H9 (cell line): ENCODE results near the gene INPP5A. TPM values are rescaled to one million over a fixed set of nuclear protein-coding genes. Genes with fewer than 3 reads are reported as not detected.

Experiments
- DNase-seq: peaks from one replicate; pipeline ENCODE4 v3.0.0-alpha.2; 2017
- H2AFZ ChIP-seq: one replicate; pipeline ENCODE4 v1.6.1; 2013; ENCODE audit warnings: mild to moderate bottlenecking, low read length, control low read depth, moderate library complexity
- H2AK5ac ChIP-seq: 2 replicates; pipeline ENCODE4 v1.6.1; 2013; ENCODE audit warnings: low read length, control low read depth, mixed read lengths; ENCODE audit not compliant: insufficient read length
- H2BK120ac ChIP-seq: one replicate; pipeline ENCODE4 v1.6.1; 2013; ENCODE audit warnings: low read depth, mild to moderate bottlenecking, low read length, control low read depth, inconsistent platforms; ENCODE audit not compliant: poor library complexity, severe bottlenecking
- H2BK12ac ChIP-seq: 2 replicates; pipeline ENCODE4 v1.6.1; 2013; ENCODE audit warnings: low read length, control low read depth, mixed read lengths, low read depth; ENCODE audit not compliant: insufficient read length
- H2BK15ac ChIP-seq: 2 replicates; pipeline ENCODE4 v1.6.1; 2013; ENCODE audit warnings: low read depth, low read length, control low read depth
- H2BK20ac ChIP-seq: one replicate; pipeline ENCODE4 v1.6.1; 2013; ENCODE audit warnings: low read depth, mild to moderate bottlenecking, low read length, control low read depth, inconsistent platforms; ENCODE audit not compliant: poor library complexity, severe bottlenecking
- H2BK5ac ChIP-seq: 2 replicates; pipeline ENCODE4 v1.6.1; 2013; ENCODE audit warnings: low read length, control low read depth, mixed read lengths; ENCODE audit not compliant: insufficient read length
- H3K14ac ChIP-seq: 2 replicates; pipeline ENCODE4 v1.6.1; 2013; ENCODE audit warnings: low read length, control low read depth; ENCODE audit not compliant: insufficient read depth
- H3K18ac ChIP-seq: 2 replicates; pipeline ENCODE4 v1.6.1; 2013; ENCODE audit warnings: low read depth, mild to moderate bottlenecking, mixed read lengths, low read length, control low read depth; ENCODE audit not compliant: insufficient read length
- H3K23ac ChIP-seq: 2 replicates; pipeline ENCODE4 v1.6.1; 2013; ENCODE audit warnings: low read length, control low read depth, mixed read lengths, low read depth; ENCODE audit not compliant: insufficient read length
- H3K23me2 ChIP-seq: 2 replicates; pipeline ENCODE4 v1.6.1; 2013; ENCODE audit warnings: low read depth, mild to moderate bottlenecking, mixed read lengths, low read length, control low read depth; ENCODE audit not compliant: insufficient read length, poor library complexity, severe bottlenecking
- H3K27ac ChIP-seq: 2 replicates; pipeline ENCODE4 v1.5.1; 2013; ENCODE audit warnings: low read length, control low read depth, mixed read lengths, low read depth; ENCODE audit not compliant: insufficient read length
- H3K27me3 ChIP-seq: 2 replicates; pipeline ENCODE4 v1.6.1; 2013; ENCODE audit warnings: low read length, control low read depth, inconsistent platforms; ENCODE audit not compliant: insufficient read depth
- H3K4ac ChIP-seq: 2 replicates; pipeline ENCODE4 v1.6.1; 2013; ENCODE audit warnings: low read depth, mild to moderate bottlenecking, control low read depth, inconsistent platforms, low read length, moderate library complexity
- H3K4me1 ChIP-seq: 2 replicates; pipeline ENCODE4 v1.6.1; 2013; ENCODE audit warnings: low read length, control low read depth, inconsistent platforms; ENCODE audit not compliant: insufficient read depth
- H3K4me2 ChIP-seq: 2 replicates; pipeline ENCODE4 v1.6.1; 2013; ENCODE audit warnings: low read length, control low read depth, mixed read lengths; ENCODE audit not compliant: insufficient read length, insufficient read depth
- H3K56ac ChIP-seq: 2 replicates; pipeline ENCODE4 v1.6.1; 2013; ENCODE audit warnings: low read depth, mild to moderate bottlenecking, mixed read lengths, low read length, control low read depth; ENCODE audit not compliant: insufficient read length
- H3K79me1 ChIP-seq: 2 replicates; pipeline ENCODE4 v1.6.1; 2013; ENCODE audit warnings: low read depth, mild to moderate bottlenecking, moderate library complexity, low read length, control low read depth, inconsistent platforms; ENCODE audit not compliant: insufficient read depth, poor library complexity, severe bottlenecking
- H3K79me2 ChIP-seq: 2 replicates; pipeline ENCODE4 v1.6.1; 2013; ENCODE audit warnings: low read length, control low read depth, inconsistent platforms; ENCODE audit not compliant: insufficient read depth
- H3K9ac ChIP-seq: 2 replicates; pipeline ENCODE4 v1.6.1; 2013; ENCODE audit warnings: low read length, control low read depth, mixed read lengths; ENCODE audit not compliant: insufficient read length; ENCODE audit errors: extremely low read depth
- H3K9me3 ChIP-seq: one replicate; pipeline ENCODE4 v1.6.1; 2013; ENCODE audit warnings: low read depth, low read length, inconsistent platforms; ENCODE audit not compliant: control insufficient read depth
- H3T11ph ChIP-seq: one replicate; pipeline ENCODE4 v1.6.1; 2013; ENCODE audit warnings: mild to moderate bottlenecking, low read length, control low read depth, inconsistent platforms
- H4K20me1 ChIP-seq: one replicate; pipeline ENCODE4 v1.6.1; 2013; ENCODE audit not compliant: control insufficient read depth, insufficient read length, insufficient read depth
- H4K5ac ChIP-seq: 2 replicates; pipeline ENCODE4 v1.6.1; 2013; ENCODE audit warnings: low read depth, mild to moderate bottlenecking, mixed read lengths, low read length, control low read depth; ENCODE audit not compliant: insufficient read length
- H4K8ac ChIP-seq: replicated peaks from 2 replicates; pipeline ENCODE4 v1.6.1; 2013; ENCODE audit warnings: low read length, control low read depth, mixed read lengths, low read depth; ENCODE audit not compliant: insufficient read length
- H4K91ac ChIP-seq: 2 replicates; pipeline ENCODE4 v1.6.1; 2013; ENCODE audit warnings: low read depth, mild to moderate bottlenecking, moderate library complexity, mixed read lengths, low read length, control low read depth; ENCODE audit not compliant: insufficient read length
- H3K27ac Mint-ChIP-seq, 3 experiments: 2 replicates in 2 of 3; 3 replicates in 1 of 3; pipeline ENCODE4 v1.8.0; 2020 to 2021; ENCODE audit warnings: mixed read lengths in 3 of 3, mild to moderate bottlenecking in 1 of 3, moderate library complexity in 1 of 3
- H3K27me3 Mint-ChIP-seq: 2 replicates; pipeline ENCODE4 v1.8.0; 2021; ENCODE audit warnings: low read depth, mild to moderate bottlenecking, moderate library complexity, mixed read lengths
- H3K36me3 Mint-ChIP-seq, 3 experiments: 2 replicates in 2 of 3; 3 replicates in 1 of 3; pipeline ENCODE4 v1.8.0; 2020 to 2021; ENCODE audit warnings: low read depth in 3 of 3, mixed read lengths in 3 of 3; ENCODE audit not compliant: insufficient read depth in 1 of 3
- H3K4me1 Mint-ChIP-seq, 2 experiments: 2 replicates each; pipeline ENCODE4 v1.8.0; 2020; ENCODE audit warnings: mixed read lengths in 2 of 2
- H3K4me3 Mint-ChIP-seq, 2 experiments: 2 replicates in 1 of 2; 3 replicates in 1 of 2; pipeline ENCODE4 v1.8.0; 2020 to 2021; ENCODE audit warnings: mild to moderate bottlenecking in 2 of 2, mixed read lengths in 2 of 2, moderate library complexity in 1 of 2
- H3K9me3 Mint-ChIP-seq, 2 experiments: 2 replicates in 1 of 2; 3 replicates in 1 of 2; pipeline ENCODE4 v1.8.0; 2020; ENCODE audit warnings: mild to moderate bottlenecking in 2 of 2, mixed read lengths in 2 of 2, moderate library complexity in 1 of 2
- CTCF ChIP-seq: fragments of 200-600 bp; sonication (generic); conservative IDR thresholded peaks from 3 replicates; pipeline ENCODE4 v1.8.0; 2021; ENCODE audit warnings: antibody characterized with exemption, mild to moderate bottlenecking
- WGBS: extraction: QIAGEN DNeasy Blood & Tissue Kit; methylation state at CpG from one replicate; pipeline ENCODE4 v1.1.7; 2013; ENCODE audit warnings: missing lambda C conversion rate, low lambda C conversion rate, mixed read lengths; ENCODE audit not compliant: insufficient read length; ENCODE audit errors: extremely low coverage; 5-methylcytosine and 5-hydroxymethylcytosine counted together
- total RNA-seq: library from RNA; stranded (reverse); gene quantifications from 2 replicates; pipeline ENCODE4 v1.2.1, GENCODE V29; 2021

The INPP5A gene
- total RNA-seq, 1 experiment from 2014 or later = 17.7 TPM

GRCh38 chr10:132512693-132513345 is 24.8 kb upstream of the INPP5A start:
- no peaks in the 10 kb centered on the region for H3K36me3 Mint-ChIP-seq
- H3K4me3 Mint-ChIP-seq = no peak overlapping the region
- peaks cover 6% of the 10 kb centered on the region for H3K23me2 ChIP-seq
- no peaks in the 10 kb centered on the region for H3K27me3 ChIP-seq
- no peak overlapping the region for H4K5ac ChIP-seq
- no peaks in the 10 kb centered on the region for H4K20me1 ChIP-seq
- peaks cover 22% of the 10 kb centered on the region for H3K27me3 Mint-ChIP-seq
- WGBS = no CpG with 5 or more reads among the region's 9 CpGs
- H2AFZ ChIP-seq = no peak overlapping the region
- H3K56ac ChIP-seq = no peak overlapping the region
- H3K23ac ChIP-seq = no peak overlapping the region
- H3K14ac ChIP-seq = no peak overlapping the region
- H2BK15ac ChIP-seq = no peak overlapping the region
- no peak overlapping the region for H2BK5ac ChIP-seq
- no peak overlapping the region for H3K4ac ChIP-seq
- no peaks in the 10 kb centered on the region; a peak in 1 of 5 replicates for H3K9me3 Mint-ChIP-seq
- no peaks in the 10 kb centered on the region for H3K9me3 ChIP-seq
- no peak overlapping the region for H3K9ac ChIP-seq
- no peak overlapping the region for H2BK12ac ChIP-seq
- no peak overlapping the region for H2BK120ac ChIP-seq
- H4K91ac ChIP-seq = no peak overlapping the region
- H2AK5ac ChIP-seq = no peak overlapping the region
- no peak overlapping the region for H3K27ac ChIP-seq
- TF ChIP-seq CTCF = no peak
- H2BK20ac ChIP-seq = no peak overlapping the region
- H3T11ph ChIP-seq = no peak overlapping the region
- no peak overlapping the region for H3K27ac Mint-ChIP-seq
- H3K4me2 ChIP-seq = no peak overlapping the region
- DNase-seq = peak; percentile 9
- peaks cover 15 to 17% of the 10 kb centered on the region in 2 experiments for H3K4me1 Mint-ChIP-seq
- H3K4me1 ChIP-seq = peaks cover 4% of the 10 kb centered on the region; the same call in 1 of the 2 replicates
- no peaks in the 10 kb centered on the region for H3K79me1 ChIP-seq
- H3K18ac ChIP-seq = no peak overlapping the region
- no peak overlapping the region for H4K8ac ChIP-seq
- H3K79me2 ChIP-seq = no peaks in the 10 kb centered on the region
